Measurements from ENCODE around the gene CDAN1. TPM values are rescaled to one million over a fixed set of nuclear protein-coding genes. Genes with fewer than 3 reads are reported as not detected.

Gene CDAN1
- total RNA-seq, 3 donors from 2014 or later (not counting 1 experiment from before 2014, with no cell fraction given): 18.1 to 36.9 (median 34.9) TPM

- no peak overlapping the region for H3K4me3 Mint-ChIP-seq
- DNase-seq (no peak), ATAC-seq (no peak)
- Histone ChIP-seq H3K27me3 (ENCODE audit: control insufficient read depth, insufficient read depth, low read length) (no peaks in the 10 kb centered on the region), H3K9me3 (ENCODE audit: control insufficient read depth, insufficient read depth, low read length) (no peaks in the 10 kb centered on the region), H3K36me3 (ENCODE audit: control insufficient read depth, insufficient read depth, low read length) (peaks cover 60% of the 10 kb centered on the region), H3K4me3 (ENCODE audit: low read length) (no peak overlapping the region), H3K4me1 (ENCODE audit: control insufficient read depth, insufficient read depth, low read length) (peaks cover 9% of the 10 kb centered on the region), H3K27ac (ENCODE audit: low read length) (no peak overlapping the region)
- TF ChIP-seq CTCF (IDR thresholded peaks at IDR 0.05): no peak
- WGBS (ENCODE audit: insufficient coverage): 97% methylated on average over 6 of the region's 6 CpGs
- H3K27me3 Mint-ChIP-seq (ENCODE audit: low read depth in 2 of 2): no peaks in the 10 kb centered on the region
- H3K36me3 Mint-ChIP-seq: peaks cover 6% of the 10 kb centered on the region
- H3K9me3 Mint-ChIP-seq: no peaks in the 10 kb centered on the region
- H3K27ac Mint-ChIP-seq: no peak overlapping the region
- intact Hi-C loops (cut with micrococcal nuclease): loop anchor here (10.0 kb wide), 1 partner anchor 193 kb away; the partner anchor contains the start of gene TTBK2
- peaks cover 0 to 14% of the 10 kb centered on the region in 2 donors for H3K4me1 Mint-ChIP-seq
Observed at GRCh38 chr15:42731461-42731860, 5.5 kb downstream of the CDAN1 start.

- DNase-seq: no peak
- Mint-ChIP-seq H3K4me1 (peaks cover 0 to 9% of the 10 kb centered on the region in 2 donors), H3K36me3 (peaks cover 6% of the 10 kb centered on the region), H3K9me3 (no peaks in the 10 kb centered on the region), H3K27me3 (ENCODE audit: low read depth in 2 of 2) (no peaks in the 10 kb centered on the region), H3K4me3 (no peak overlapping the region), H3K27ac (no peak overlapping the region)
- no peak for ATAC-seq
- WGBS (ENCODE audit: insufficient coverage): 99% methylated on average over 14 of the region's 14 CpGs
- H3K4me1 ChIP-seq (ENCODE audit: control insufficient read depth, insufficient read depth, low read length): peaks cover 2% of the 10 kb centered on the region
- H3K36me3 ChIP-seq (ENCODE audit: control insufficient read depth, insufficient read depth, low read length): peaks cover 66% of the 10 kb centered on the region
- TF ChIP-seq CTCF (IDR thresholded peaks at IDR 0.05): no peak
- H3K27me3 ChIP-seq (ENCODE audit: control insufficient read depth, insufficient read depth, low read length): no peaks in the 10 kb centered on the region
- H3K4me3 ChIP-seq (ENCODE audit: low read length): no peak overlapping the region
- H3K9me3 ChIP-seq (ENCODE audit: control insufficient read depth, insufficient read depth, low read length): no peaks in the 10 kb centered on the region
- H3K27ac ChIP-seq (ENCODE audit: low read length): no peak overlapping the region
- intact Hi-C loops (cut with micrococcal nuclease): loop anchor here (10.0 kb wide), 1 partner anchor 194 kb away; the partner anchor contains the start of gene TTBK2
Observed at GRCh38 chr15:42730536-42730935, 6.4 kb downstream of the CDAN1 start.

- no peak overlapping the region for H3K27ac Mint-ChIP-seq
- TF ChIP-seq CTCF (IDR thresholded peaks at IDR 0.05): no peak
Observed at GRCh38 chr15:42730135-42730534, 6.8 kb downstream of the CDAN1 start.

GRCh38 chr15:42729409-42729808 is 7.5 kb downstream of the CDAN1 start:
- Mint-ChIP-seq H3K9me3 (no peaks in the 10 kb centered on the region), H3K4me1 (peaks cover 0 to 9% of the 10 kb centered on the region in 2 donors), H3K36me3 (peaks cover 14% of the 10 kb centered on the region), H3K27me3 (ENCODE audit: low read depth in 2 of 2) (no peaks in the 10 kb centered on the region), H3K4me3 (no peak overlapping the region), H3K27ac (no peak overlapping the region)
- intact Hi-C loops (cut with micrococcal nuclease): no loop called here
- TF ChIP-seq CTCF (IDR thresholded peaks at IDR 0.05): no peak
- DNase-seq: no peak
- Histone ChIP-seq H3K4me3 (ENCODE audit: low read length) (no peak overlapping the region), H3K27me3 (ENCODE audit: control insufficient read depth, insufficient read depth, low read length) (no peaks in the 10 kb centered on the region), H3K9me3 (ENCODE audit: control insufficient read depth, insufficient read depth, low read length) (no peaks in the 10 kb centered on the region), H3K27ac (ENCODE audit: low read length) (no peak overlapping the region), H3K36me3 (ENCODE audit: control insufficient read depth, insufficient read depth, low read length) (peaks cover 77% of the 10 kb centered on the region), H3K4me1 (ENCODE audit: control insufficient read depth, insufficient read depth, low read length) (no peaks in the 10 kb centered on the region)
- no peak for ATAC-seq
- WGBS (ENCODE audit: insufficient coverage): 98% methylated on average over 7 of the region's 7 CpGs

More at GRCh38 chr15:42730135-42730534, 6.8 kb downstream of the CDAN1 start:
- no peak overlapping the region for H3K4me3 ChIP-seq (ENCODE audit: low read length)
- no peaks in the 10 kb centered on the region for H3K27me3 ChIP-seq (ENCODE audit: control insufficient read depth, insufficient read depth, low read length)
- Mint-ChIP-seq H3K4me1 (peaks cover 0 to 9% of the 10 kb centered on the region in 2 donors), H3K9me3 (no peaks in the 10 kb centered on the region), H3K36me3 (peaks cover 10% of the 10 kb centered on the region), H3K4me3 (no peak overlapping the region), H3K27me3 (ENCODE audit: low read depth in 2 of 2) (no peaks in the 10 kb centered on the region)
- H3K27ac ChIP-seq (ENCODE audit: low read length): no peak overlapping the region
- DNase-seq (no peak), ATAC-seq (no peak)
- intact Hi-C loops (cut with micrococcal nuclease): loop anchor here (10.0 kb wide), 1 partner anchor 195 kb away; the partner anchor contains the start of gene TTBK2
- H3K4me1 ChIP-seq (ENCODE audit: control insufficient read depth, insufficient read depth, low read length): no peaks in the 10 kb centered on the region
- H3K9me3 ChIP-seq (ENCODE audit: control insufficient read depth, insufficient read depth, low read length): no peaks in the 10 kb centered on the region
- 92% methylated on average over 8 of the region's 8 CpGs for WGBS (ENCODE audit: insufficient coverage)
- peaks cover 70% of the 10 kb centered on the region for H3K36me3 ChIP-seq (ENCODE audit: control insufficient read depth, insufficient read depth, low read length)
